Body of pancreas (tissue), 4 donors: Measurements from ENCODE around the gene BACE1-AS. TPM values are rescaled to one million over a fixed set of nuclear protein-coding genes. Genes with fewer than 3 reads are reported as not detected.

ENCODE experiments used
- ATAC-seq: fragments of 150-250 bp; one replicate; pipeline ENCODE4 v1.9.1; 2016
- DNase-seq, 4 donors: peaks; one replicate each; pipeline ENCODE4 v3.0.0-alpha.2; 2019
- H3K27ac ChIP-seq, 4 donors: fragments of 200-600 bp; sonication (generic); 1 replicate in 3 of 4; 2 replicates in 1 of 4; pipeline versions ENCODE4 v1.5.1 to v1.6.1; 2016 to 2019; ENCODE audit warnings: mild to moderate bottlenecking in 1 of 4, mixed read lengths in 1 of 4, moderate library complexity in 1 of 4
- H3K27me3 ChIP-seq, 2 donors: fragments of 200-600 bp; sonication (generic); one replicate each; pipeline ENCODE4 v1.6.0; 2016; ENCODE audit warnings: mild to moderate bottlenecking in 1 of 2
- H3K36me3 ChIP-seq, 2 donors: fragments of 200-600 bp; sonication (generic); replicated peaks in 1 of 2; 2 replicates each; pipeline ENCODE4 v1.5.1; 2016; ENCODE audit warnings: low read depth in 2 of 2; ENCODE audit not compliant: insufficient read depth in 1 of 2
- H3K4me1 ChIP-seq: fragments of 200-600 bp; sonication (generic); one replicate; pipeline ENCODE4 v1.6.0; 2016
- H3K4me3 ChIP-seq, 2 donors: fragments of 200-600 bp; sonication (generic); 1 replicate in 1 of 2; 2 replicates in 1 of 2; pipeline ENCODE4 v1.5.1; 2016 to 2019
- H3K9me3 ChIP-seq, 3 donors: fragments of 200-600 bp; sonication (generic); 1 replicate in 2 of 3; 2 replicates in 1 of 3; pipeline ENCODE4 v1.5.1; 2016
- CTCF ChIP-seq, 7 experiments: fragments of 450-650 bp in 4 of 7; fragments of 200-600 bp in 3 of 7; sonication (generic) in 3 of 7; IDR thresholded peaks; one replicate each; pipeline ENCODE4 v1.5.1; 2016 to 2019; ENCODE audit warnings: antibody characterized with exemption in 7 of 7
- POLR2A ChIP-seq, 3 donors: fragments of 450-650 bp; IDR thresholded peaks; one replicate each; pipeline ENCODE4 v1.6.1; 2016; ENCODE audit warnings: antibody characterized with exemption in 3 of 3, mild to moderate bottlenecking in 2 of 3
- WGBS, 2 donors: methylation state at CpG; one replicate each; pipeline ENCODE4 v1.1.5; 2017; 5-methylcytosine and 5-hydroxymethylcytosine counted together
- intact Hi-C: fragments of 100-400 bp; cut with DNase I; formaldehyde crosslinking; loops from one replicate; pipeline ENCODE4 v1.15.1; 2023
- total RNA-seq, 2 donors: library from RNA; depleted of rRNA; stranded (reverse); fragments of >200 nt; gene quantifications; one replicate each; pipeline ENCODE4 v1.1.0, GENCODE V29; 2016

The BACE1-AS gene
- total RNA-seq, 2 donors from 2014 or later, result 5.3 to 6.0 TPM

DNA sequence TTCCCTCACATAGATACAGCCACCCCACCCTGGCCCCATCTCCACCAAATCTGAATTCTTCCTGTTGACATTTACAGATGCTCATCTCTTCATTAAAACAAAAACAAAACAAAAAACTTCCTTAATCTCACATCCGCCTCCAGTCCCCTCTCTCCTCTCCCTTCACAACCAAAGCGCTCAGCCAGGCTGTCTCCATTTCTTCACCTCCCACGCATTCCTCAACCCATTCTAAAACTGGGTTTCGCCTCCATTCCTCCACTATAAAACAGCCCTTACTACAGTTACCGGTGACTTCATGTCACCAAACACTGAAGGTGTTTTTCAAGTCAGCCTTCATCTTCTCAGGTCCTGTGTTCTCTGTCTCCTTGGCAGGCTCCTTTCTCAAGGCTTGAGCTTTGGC lies 9.6 kb downstream of the BACE1-AS start:
- ATAC-seq, result no peak
- DNase-seq, result no peak

GRCh38 chr11:117302228-117302627 lies 11.1 kb downstream of the BACE1-AS start:
- Histone ChIP-seq H3K4me3 (no peak overlapping the region), H3K27me3 (no peaks in the 10 kb centered on the region), H3K36me3 (no peaks in the 10 kb centered on the region), H3K27ac (peak overlapping the region in 3 of 4 donors; percentile 1 to 88 (median 4)), H3K4me1 (peaks cover 89% of the 10 kb centered on the region), H3K9me3 (no peaks in the 10 kb centered on the region)
- no peak for DNase-seq
- ATAC-seq, result no peak
- intact Hi-C loops, result no loop called here
- WGBS, 2 donors, result 67 to 80% methylated on average over 6 to 7 of the region's 7 CpGs
- TF ChIP-seq POLR2A (IDR thresholded peaks at IDR 0.05), result no peak
- TF ChIP-seq CTCF (IDR thresholded peaks at IDR 0.05), result no peak

More for the DNA sequence above, 9.6 kb downstream of the BACE1-AS start:
- intact Hi-C loops, result no loop called here
- H3K4me3 ChIP-seq, result no peak overlapping the region
- H3K27me3 ChIP-seq, result no peaks in the 10 kb centered on the region
- peaks cover 98% of the 10 kb centered on the region for H3K4me1 ChIP-seq
- TF ChIP-seq POLR2A (IDR thresholded peaks at IDR 0.05), result no peak
- TF ChIP-seq CTCF (IDR thresholded peaks at IDR 0.05), result no peak
- peak overlapping the region; percentile 71 to 89 (median 88) for H3K27ac ChIP-seq
- no peaks in the 10 kb centered on the region for H3K36me3 ChIP-seq
- no peaks in the 10 kb centered on the region for H3K9me3 ChIP-seq
- 25 to 35% methylated on average over 5 of the region's 5 CpGs for WGBS, 2 donors

- no peaks in the 10 kb centered on the region for H3K9me3 ChIP-seq
- peaks cover 81% of the 10 kb centered on the region for H3K4me1 ChIP-seq
- TF ChIP-seq POLR2A (IDR thresholded peaks at IDR 0.05), result no peak
- TF ChIP-seq CTCF (IDR thresholded peaks at IDR 0.05), result no peak
- H3K27ac ChIP-seq, result peak overlapping the region in 3 of 4 donors; percentile 2 to 62 (median 50)
- intact Hi-C loops, result no loop called here
- DNase-seq (peak in 1 of 4 donors; percentile 28), ATAC-seq (no peak)
- no peaks in the 10 kb centered on the region for H3K36me3 ChIP-seq
- no peaks in the 10 kb centered on the region for H3K27me3 ChIP-seq
- no peak overlapping the region for H3K4me3 ChIP-seq
- 31 to 39% methylated on average over 4 of the region's 4 CpGs for WGBS, 2 donors
Measured at GRCh38 chr11:117303101-117303500, 12.0 kb downstream of the BACE1-AS start.

DNA sequence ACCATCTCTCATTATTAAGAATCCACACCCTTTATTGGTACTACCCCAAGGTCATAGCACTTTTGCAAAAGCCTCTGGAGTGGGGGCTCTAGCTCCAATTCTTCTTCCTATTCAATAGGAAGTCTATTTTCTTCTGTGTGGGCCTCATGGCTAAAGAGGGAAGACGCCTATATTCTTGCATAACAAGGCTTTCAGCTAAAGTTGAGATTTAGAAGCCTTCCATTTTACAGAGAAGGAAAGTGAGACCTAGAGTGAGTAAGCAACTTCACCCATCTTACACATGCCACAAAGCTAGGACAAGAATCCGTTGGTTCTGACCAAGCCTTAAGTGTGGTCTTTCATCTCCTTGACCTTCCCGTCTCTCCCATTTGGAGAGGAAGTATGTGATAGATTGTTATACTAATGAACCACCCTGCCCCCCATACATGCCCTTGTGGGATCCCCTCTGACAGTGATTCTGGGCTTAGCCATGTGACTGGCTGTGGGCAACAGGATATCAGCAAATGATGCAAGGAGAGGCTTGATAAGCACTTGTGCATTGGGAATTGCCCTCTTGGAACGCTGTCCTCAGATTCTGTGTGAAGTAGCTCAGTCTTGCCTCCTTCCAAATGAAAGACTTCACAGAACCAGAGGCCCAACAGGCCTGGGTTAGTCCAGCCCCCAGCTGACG lies 12.6 kb downstream of the BACE1-AS start:
- Histone ChIP-seq H3K27ac (peak overlapping the region in 3 of 4 donors; percentile 2 to 62 (median 50)), H3K4me3 (no peak overlapping the region), H3K36me3 (no peaks in the 10 kb centered on the region), H3K27me3 (no peaks in the 10 kb centered on the region), H3K9me3 (no peaks in the 10 kb centered on the region), H3K4me1 (peaks cover 74% of the 10 kb centered on the region)
- ATAC-seq (no peak), DNase-seq (no peak)
- TF ChIP-seq CTCF (IDR thresholded peaks at IDR 0.05) (no peak), POLR2A (IDR thresholded peaks at IDR 0.05) (no peak)
- intact Hi-C loops, result no loop called here
- WGBS, 2 donors, result 50 to 52% methylated on average over 4 to 5 of the region's 5 CpGs

DNA sequence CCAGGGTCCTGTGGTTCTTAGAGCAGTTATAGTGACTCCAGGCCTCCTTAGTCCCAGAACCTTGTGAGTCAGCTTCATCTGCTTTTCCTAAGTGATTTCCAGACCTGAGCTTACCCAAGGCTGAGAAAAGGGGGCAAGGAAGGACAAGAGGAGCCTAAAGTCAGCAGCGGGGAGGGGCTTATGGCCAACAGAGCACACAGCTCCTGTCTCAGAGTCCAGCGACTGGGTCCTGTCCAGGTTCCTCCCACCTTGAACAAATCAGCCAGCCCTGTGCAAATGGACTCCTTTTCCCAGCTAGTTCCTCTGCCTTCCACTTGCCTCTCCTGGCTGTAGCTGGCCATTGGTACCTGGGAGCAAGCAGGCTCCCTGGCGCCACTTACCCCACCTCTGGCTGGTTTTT lies 14.0 kb downstream of the BACE1-AS start:
- intact Hi-C loops, result no loop called here
- peak; percentile 48 for ATAC-seq
- no peaks in the 10 kb centered on the region for H3K27me3 ChIP-seq
- H3K4me3 ChIP-seq, result no peak overlapping the region
- H3K4me1 ChIP-seq, result peaks cover 64% of the 10 kb centered on the region
- no peak for TF ChIP-seq POLR2A (IDR thresholded peaks at IDR 0.05)
- no peak for TF ChIP-seq CTCF (IDR thresholded peaks at IDR 0.05)
- peak in 3 of 4 donors; percentile 60 to 74 (median 61) for DNase-seq
- peak overlapping the region in 3 of 4 donors; percentile 21 to 62 (median 29) for H3K27ac ChIP-seq
- WGBS, 2 donors, result 48 to 73% methylated on average over 3 of the region's 3 CpGs
- no peaks in the 10 kb centered on the region for H3K36me3 ChIP-seq
- H3K9me3 ChIP-seq, result no peaks in the 10 kb centered on the region
